Activated T-cell treated with anti-CD3 and anti-CD28 coated beads, Interleukin-2, amount 50 U/mL, for 72 hours (primary cell): Measurements from ENCODE around the gene FAM83C. TPM values are rescaled to one million over a fixed set of nuclear protein-coding genes. Genes with fewer than 3 reads are reported as not detected.

Source experiments
- ATAC-seq, 2 donors: fragments of 150-1000 bp; cut with Tn5 transposase; replicated peaks in 1 of 2; 2 replicates each; pipeline ENCODE4 v1.10.0; 2021; ENCODE audit warnings: moderate library complexity in 2 of 2, mild to moderate bottlenecking in 1 of 2
- DNase-seq, 2 donors: peaks; one replicate each; pipeline ENCODE4 v3.0.0; 2021 to 2022; ENCODE audit warnings: mixed read lengths in 1 of 2
- H3K27ac Mint-ChIP-seq: one replicate; pipeline ENCODE4 v1.8.0; 2022; ENCODE audit warnings: mild to moderate bottlenecking, moderate library complexity, mixed read lengths
- H3K27me3 Mint-ChIP-seq: one replicate; pipeline ENCODE4 v1.8.0; 2022; ENCODE audit warnings: low read depth, mixed read lengths
- H3K36me3 Mint-ChIP-seq, 2 donors: one replicate each; pipeline ENCODE4 v1.8.0; 2022; ENCODE audit warnings: mixed read lengths in 2 of 2, mild to moderate bottlenecking in 1 of 2; ENCODE audit not compliant: insufficient read depth in 2 of 2
- H3K4me1 Mint-ChIP-seq: one replicate; pipeline ENCODE4 v1.8.0; 2022; ENCODE audit warnings: low read depth, mixed read lengths
- H3K4me3 Mint-ChIP-seq, 2 donors: one replicate each; pipeline ENCODE4 v1.8.0; 2022; ENCODE audit warnings: mild to moderate bottlenecking in 2 of 2, mixed read lengths in 2 of 2, moderate library complexity in 2 of 2
- H3K9me3 Mint-ChIP-seq, 2 donors: one replicate each; pipeline ENCODE4 v1.8.0; 2022; ENCODE audit warnings: mixed read lengths in 2 of 2
- total RNA-seq, 2 donors: library from RNA; stranded (reverse); gene quantifications; one replicate each; pipeline ENCODE4 v1.2.3, GENCODE V29; 2022

The FAM83C gene
- total RNA-seq, 2 donors from 2014 or later = not detected

DNA sequence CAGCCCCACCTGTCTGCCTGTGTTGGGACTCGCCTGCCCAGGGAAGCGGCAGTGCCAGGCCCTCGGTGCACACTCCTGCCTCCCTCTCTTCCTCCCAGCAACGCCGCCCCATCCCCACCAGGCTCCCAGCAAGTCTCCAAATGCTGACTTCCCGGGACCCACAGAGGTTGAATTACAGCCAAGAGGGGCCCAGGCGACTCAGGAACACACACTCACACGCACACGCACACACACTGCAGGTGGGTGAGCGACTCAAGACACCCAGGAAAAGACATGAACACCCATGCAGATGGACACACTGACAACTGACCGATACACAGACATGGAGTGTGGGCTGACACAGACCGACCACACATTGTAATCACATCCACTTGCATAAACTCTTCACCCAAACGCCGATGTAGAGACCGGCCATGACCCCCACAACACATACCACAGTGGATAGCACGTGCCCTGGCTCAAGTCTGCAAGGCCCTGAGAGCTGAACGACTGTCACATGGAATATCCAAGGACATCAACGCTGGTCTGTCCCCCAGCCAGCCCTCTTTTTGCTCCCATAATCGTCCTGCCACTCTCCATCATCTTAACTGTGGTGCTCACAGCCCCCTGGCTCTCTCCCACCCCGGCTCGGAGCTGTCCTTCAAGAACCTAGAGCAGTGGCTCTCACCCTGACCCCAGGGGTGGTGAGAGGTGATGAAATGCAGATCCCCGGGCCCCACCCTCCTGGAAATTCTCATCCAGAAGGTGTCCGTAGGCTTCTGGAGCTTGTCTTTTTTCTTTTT lies 470 bp upstream of the FAM83C start:
- no peak for DNase-seq
- Mint-ChIP-seq H3K27me3 (peaks cover 15% of the 10 kb centered on the region), H3K4me3 (no peak overlapping the region), H3K36me3 (no peaks in the 10 kb centered on the region), H3K9me3 (no peaks in the 10 kb centered on the region), H3K27ac (no peak overlapping the region), H3K4me1 (no peaks in the 10 kb centered on the region)
- no peak for ATAC-seq

- DNase-seq = no peak
- Mint-ChIP-seq H3K4me1 (peaks cover 3% of the 10 kb centered on the region), H3K9me3 (no peaks in the 10 kb centered on the region), H3K4me3 (no peak overlapping the region), H3K27ac (no peak overlapping the region), H3K27me3 (peaks cover 8% of the 10 kb centered on the region), H3K36me3 (no peaks in the 10 kb centered on the region)
- ATAC-seq = no peak
Measured at GRCh38 chr20:35290887-35291417, 1.3 kb downstream of the FAM83C start.

DNA sequence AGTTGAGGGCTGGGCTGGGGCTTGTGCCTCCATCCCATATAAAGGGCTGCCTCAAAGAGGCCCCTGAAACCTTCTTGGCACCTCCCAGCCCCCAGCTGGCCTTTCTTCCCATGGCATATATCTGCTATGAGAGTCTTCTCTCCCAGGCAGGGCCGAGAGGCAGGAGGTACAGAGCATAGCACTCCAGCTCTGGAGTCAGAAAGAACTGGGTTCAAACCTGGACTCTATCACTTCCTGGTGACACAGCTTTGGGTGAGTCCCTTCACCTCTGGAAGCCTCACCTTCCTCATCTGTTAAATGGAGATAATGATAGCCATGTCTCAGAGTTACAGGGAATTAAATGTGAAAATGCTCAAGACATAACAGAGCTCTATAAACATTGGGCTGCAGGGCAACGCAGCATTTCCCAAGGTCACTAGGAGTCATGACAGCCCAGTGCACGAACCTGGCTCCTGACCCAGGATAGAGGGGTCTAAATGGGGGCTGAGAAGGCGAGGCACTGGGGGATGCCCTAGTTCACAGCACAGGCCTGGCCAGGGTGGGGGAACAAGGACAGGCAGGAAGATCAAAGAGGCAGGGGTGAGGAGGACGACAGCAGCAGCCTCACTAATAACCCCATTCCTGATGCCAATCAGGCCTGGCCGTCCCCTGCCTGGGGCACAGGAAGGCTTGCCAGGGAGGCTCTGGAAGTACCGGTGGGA lies 1.9 kb downstream of the FAM83C start:
- Mint-ChIP-seq H3K4me3 (no peak overlapping the region), H3K36me3 (no peaks in the 10 kb centered on the region), H3K9me3 (no peaks in the 10 kb centered on the region), H3K27ac (no peak overlapping the region), H3K27me3 (peaks cover 2% of the 10 kb centered on the region), H3K4me1 (peaks cover 9% of the 10 kb centered on the region)
- DNase-seq (no peak), ATAC-seq (no peak)

- ATAC-seq (no peak), DNase-seq (no peak)
- H3K4me1 Mint-ChIP-seq = peaks cover 22% of the 10 kb centered on the region
- peaks cover 0 to 3% of the 10 kb centered on the region in 2 donors for H3K36me3 Mint-ChIP-seq
- H3K9me3 Mint-ChIP-seq = no peaks in the 10 kb centered on the region
- no peak overlapping the region for H3K4me3 Mint-ChIP-seq
- H3K27ac Mint-ChIP-seq = no peak overlapping the region
- no peaks in the 10 kb centered on the region for H3K27me3 Mint-ChIP-seq
Measured at GRCh38 chr20:35288325-35289060, 3.7 kb downstream of the FAM83C start.

DNA sequence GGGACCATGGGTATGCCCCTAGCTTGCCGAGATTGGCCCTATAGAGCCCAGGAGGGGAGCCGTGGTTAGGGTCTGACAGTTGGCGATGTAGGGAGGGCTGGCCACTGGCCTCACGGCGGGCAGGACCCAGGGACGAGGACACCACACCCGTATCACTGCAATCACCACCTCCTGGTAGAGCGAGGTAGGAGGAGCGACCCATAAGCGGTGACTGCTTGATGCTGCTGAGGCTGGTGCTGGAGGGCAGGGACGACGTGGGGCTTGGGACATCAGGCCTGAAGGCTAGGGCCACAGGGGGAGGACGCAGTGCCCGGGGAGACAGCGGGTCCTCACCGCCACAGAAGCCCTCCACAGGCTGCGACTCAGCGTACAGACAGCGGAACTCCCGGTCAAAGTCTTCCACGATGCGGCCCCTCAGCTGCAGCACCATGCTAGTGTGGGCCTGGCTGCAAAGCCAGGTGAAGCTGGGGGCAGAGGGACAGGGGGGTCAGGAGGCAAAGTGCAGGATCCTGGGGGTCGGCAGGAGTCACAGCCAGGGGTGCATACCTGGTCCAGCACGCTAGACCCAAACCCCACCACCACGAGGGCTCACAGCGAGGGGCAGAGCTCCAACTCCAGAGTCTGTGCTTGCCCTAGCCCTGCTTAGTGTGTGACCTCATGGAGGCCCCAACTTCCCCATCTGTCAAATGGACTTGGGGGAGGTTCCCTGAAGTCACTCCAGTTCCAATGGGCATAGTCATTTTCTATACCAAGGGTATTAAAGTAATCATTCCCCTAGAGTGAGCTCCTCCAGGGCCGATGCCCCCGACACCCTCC lies 4.5 kb downstream of the FAM83C start:
- Mint-ChIP-seq H3K27ac (no peak overlapping the region), H3K4me1 (peaks cover 29% of the 10 kb centered on the region), H3K4me3 (no peak overlapping the region), H3K9me3 (no peaks in the 10 kb centered on the region), H3K36me3 (peaks cover 0 to 3% of the 10 kb centered on the region in 2 donors), H3K27me3 (no peaks in the 10 kb centered on the region)
- DNase-seq (no peak), ATAC-seq (no peak)

GRCh38 chr20:35286899-35287508 lies 5.2 kb downstream of the FAM83C start:
- peaks cover 36% of the 10 kb centered on the region for H3K4me1 Mint-ChIP-seq
- DNase-seq (no peak), ATAC-seq (no peak)
- H3K27ac Mint-ChIP-seq = no peak overlapping the region
- peaks cover 2 to 6% of the 10 kb centered on the region in 2 donors for H3K36me3 Mint-ChIP-seq
- H3K9me3 Mint-ChIP-seq = no peaks in the 10 kb centered on the region
- no peaks in the 10 kb centered on the region for H3K27me3 Mint-ChIP-seq
- H3K4me3 Mint-ChIP-seq = no peak overlapping the region

GRCh38 chr20:35286077-35286898 lies 5.9 kb downstream of the FAM83C start:
- H3K9me3 Mint-ChIP-seq = no peaks in the 10 kb centered on the region
- H3K27me3 Mint-ChIP-seq = no peaks in the 10 kb centered on the region

DNA sequence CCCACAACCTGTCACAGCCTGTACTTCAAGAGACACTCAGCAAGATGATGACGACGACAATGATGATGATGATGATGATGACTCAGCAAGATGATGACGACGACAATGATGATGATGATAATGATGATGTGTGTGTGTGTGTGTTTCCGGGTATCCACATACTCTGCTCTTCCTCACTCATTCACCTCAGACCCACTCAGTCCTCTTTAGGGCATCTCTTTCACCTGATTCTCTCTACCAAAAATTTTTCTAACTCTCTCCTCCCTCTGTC lies 6.5 kb downstream of the FAM83C start:
- ATAC-seq = no peak

More at GRCh38 chr20:35286077-35286898, 5.9 kb downstream of the FAM83C start:
- peak overlapping the region; percentile 30 for H3K27ac Mint-ChIP-seq
- peak overlapping the region; percentile 89 to 99 for H3K4me3 Mint-ChIP-seq
- no peak for DNase-seq
- H3K4me1 Mint-ChIP-seq = peaks cover 38% of the 10 kb centered on the region
- H3K36me3 Mint-ChIP-seq = peaks cover 2 to 9% of the 10 kb centered on the region in 2 donors
- ATAC-seq = no peak

DNA sequence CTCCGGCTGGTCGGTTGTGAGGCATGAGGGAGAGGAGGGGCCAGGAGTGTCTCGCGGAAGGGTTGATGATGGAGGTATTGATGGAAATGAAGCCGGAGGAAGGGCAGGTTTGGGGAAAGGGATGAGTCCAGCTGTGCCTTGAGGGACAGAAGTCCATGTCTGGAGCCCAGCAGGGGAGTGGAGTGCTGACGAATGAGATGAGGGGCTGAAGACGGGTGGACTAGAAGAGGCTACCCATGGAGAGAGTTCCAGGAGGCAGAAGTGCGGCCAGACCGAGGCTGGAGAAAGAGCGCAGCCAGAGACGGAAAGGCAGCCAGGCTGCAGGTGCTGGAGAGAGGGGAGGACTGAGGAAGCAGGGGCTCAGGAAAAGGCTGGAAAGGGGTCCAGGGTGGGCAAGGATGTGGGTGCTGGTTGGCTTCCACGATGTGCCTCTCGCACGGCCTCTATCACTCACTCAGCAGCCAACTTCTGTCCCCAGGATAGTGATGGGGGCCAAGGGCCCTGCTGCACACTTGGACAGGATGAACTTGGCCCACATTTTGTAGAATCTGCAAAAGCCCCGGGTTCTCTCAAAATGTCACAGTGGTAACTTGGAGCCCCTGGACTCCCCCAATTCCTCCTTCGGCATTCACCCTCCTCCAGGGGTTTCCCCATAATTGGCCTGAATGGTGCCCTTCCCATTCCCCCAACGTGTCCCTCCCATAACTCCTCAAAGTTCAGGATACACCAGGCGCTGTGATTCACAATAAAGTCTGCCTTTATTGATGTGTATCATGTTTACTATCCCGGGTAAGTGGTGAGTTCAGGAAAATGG lies 7.0 kb downstream of the FAM83C start:
- peak overlapping the region; percentile 89 for H3K27ac Mint-ChIP-seq
- ATAC-seq = peak in 1 of 2 donors; percentile 1
- DNase-seq = no peak
- no peaks in the 10 kb centered on the region for H3K27me3 Mint-ChIP-seq
- H3K4me1 Mint-ChIP-seq = peaks cover 38% of the 10 kb centered on the region
- H3K36me3 Mint-ChIP-seq = peaks cover 3 to 12% of the 10 kb centered on the region in 2 donors
- H3K9me3 Mint-ChIP-seq = no peaks in the 10 kb centered on the region
- peak overlapping the region; percentile 89 to 99 for H3K4me3 Mint-ChIP-seq

More for the DNA sequence above, 6.5 kb downstream of the FAM83C start:
- H3K27me3 Mint-ChIP-seq = no peaks in the 10 kb centered on the region
- H3K27ac Mint-ChIP-seq = peak overlapping the region; percentile 30
- no peak for DNase-seq
- H3K9me3 Mint-ChIP-seq = no peaks in the 10 kb centered on the region
- H3K36me3 Mint-ChIP-seq = peaks cover 2 to 9% of the 10 kb centered on the region in 2 donors
- H3K4me1 Mint-ChIP-seq = peaks cover 38% of the 10 kb centered on the region
- peak overlapping the region; percentile 89 to 99 for H3K4me3 Mint-ChIP-seq

GRCh38 chr20:35284267-35284991 lies 7.8 kb downstream of the FAM83C start, which contains the start of gene EIF6:
EIF6 (minus strand) TSS chr20:35284772; CDS start chr20:35284487, 285 bp downstream.
- H3K27ac Mint-ChIP-seq = peak within 1 kb of the TSS; percentile 90
- peak within 1 kb of the TSS; percentile 89 to 99 for H3K4me3 Mint-ChIP-seq
- peaks cover 4 to 16% of the 10 kb centered on the region in 2 donors for H3K36me3 Mint-ChIP-seq
- no peaks in the 10 kb centered on the region for H3K27me3 Mint-ChIP-seq
- peak; percentile 95 to 96 for ATAC-seq
- peak; percentile 87 to 88 for DNase-seq
- H3K9me3 Mint-ChIP-seq = no peaks in the 10 kb centered on the region
- peaks cover 38% of the 10 kb centered on the region for H3K4me1 Mint-ChIP-seq
